HG03139 (cell line): ENCODE measurements around the gene MAEL.
"Not testable (repeated sequence)": the region's sequence is repeated elsewhere in the genome, so short reads cannot be mapped to it uniquely, and the experiment has no call there.

ENCODE experiments used
- ATAC-seq: cut with Tn5 transposase; IDR thresholded peaks from one replicate; pipeline ENCODE4 v1.9.1; 2021; ENCODE audit not compliant: unreplicated experiment

Gene MAEL

DNA sequence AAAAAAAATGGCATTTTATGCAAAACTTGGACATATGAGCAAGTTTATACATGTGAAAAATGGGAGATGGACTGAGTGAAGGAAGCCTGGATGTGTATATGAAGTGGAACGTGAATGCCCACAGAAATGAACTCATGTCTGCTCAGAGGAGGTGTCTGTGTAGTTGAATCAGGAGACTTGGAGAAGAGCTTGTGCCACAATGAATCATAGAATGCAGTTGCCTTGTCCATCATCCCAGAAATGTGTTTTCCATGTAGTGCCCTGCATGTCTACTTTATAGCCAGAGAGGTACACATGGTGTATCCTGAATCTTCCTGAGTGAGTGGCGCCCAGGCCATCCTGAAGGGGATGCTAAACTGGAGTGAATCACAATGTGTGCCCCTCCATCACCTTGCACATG, 11.1 kb upstream of the MAEL start:
- no peak for ATAC-seq

GRCh38 chr1:166978821-166979220, 10.3 kb upstream of the MAEL start:
- peak; percentile 36 for ATAC-seq

DNA sequence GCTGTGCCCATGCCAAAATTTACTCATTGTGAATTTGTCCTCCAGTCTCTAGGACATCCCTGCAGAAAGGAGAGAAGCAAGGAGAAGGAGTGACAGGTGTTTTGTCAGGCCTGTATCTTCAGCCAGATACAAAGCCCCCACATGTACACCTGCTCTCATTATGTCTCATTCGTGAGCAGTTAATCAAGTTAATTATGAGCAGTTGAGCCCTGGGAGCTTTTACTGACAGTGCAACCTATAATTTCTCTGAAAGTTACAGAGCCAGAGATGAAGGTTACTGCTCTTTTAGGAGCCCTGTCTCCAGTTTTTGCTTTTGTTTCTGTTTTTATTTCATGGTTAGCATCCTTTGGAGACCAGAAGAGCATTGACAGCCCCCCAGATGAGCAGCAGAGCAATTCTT, 8.7 kb upstream of the MAEL start:
- ATAC-seq, result no peak

GRCh38 chr1:166980818-166981217, 8.3 kb upstream of the MAEL start:
- no peak for ATAC-seq

- ATAC-seq, result no peak
Measured at GRCh38 chr1:166981589-166981988, 7.5 kb upstream of the MAEL start.

DNA sequence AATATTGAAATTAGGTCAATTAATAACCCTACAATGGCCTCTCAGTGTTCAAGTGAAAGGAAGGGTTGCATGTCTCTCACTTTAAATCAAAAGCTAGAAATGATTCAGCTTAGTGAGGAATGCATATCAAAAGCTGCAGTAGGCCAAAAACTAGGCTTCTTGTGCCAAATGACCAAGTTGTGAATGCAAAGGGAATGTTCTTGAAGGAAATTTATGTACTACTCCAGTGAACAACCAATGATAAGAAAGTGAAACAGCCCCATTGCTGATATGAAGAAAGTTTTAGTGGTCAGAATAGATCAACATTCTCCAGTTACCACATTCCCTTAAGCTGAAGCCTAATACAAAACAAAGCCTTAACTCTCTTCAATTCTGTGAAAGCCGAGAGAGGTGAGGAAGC, 10.0 kb downstream of the MAEL start:
- ATAC-seq, result no peak

DNA sequence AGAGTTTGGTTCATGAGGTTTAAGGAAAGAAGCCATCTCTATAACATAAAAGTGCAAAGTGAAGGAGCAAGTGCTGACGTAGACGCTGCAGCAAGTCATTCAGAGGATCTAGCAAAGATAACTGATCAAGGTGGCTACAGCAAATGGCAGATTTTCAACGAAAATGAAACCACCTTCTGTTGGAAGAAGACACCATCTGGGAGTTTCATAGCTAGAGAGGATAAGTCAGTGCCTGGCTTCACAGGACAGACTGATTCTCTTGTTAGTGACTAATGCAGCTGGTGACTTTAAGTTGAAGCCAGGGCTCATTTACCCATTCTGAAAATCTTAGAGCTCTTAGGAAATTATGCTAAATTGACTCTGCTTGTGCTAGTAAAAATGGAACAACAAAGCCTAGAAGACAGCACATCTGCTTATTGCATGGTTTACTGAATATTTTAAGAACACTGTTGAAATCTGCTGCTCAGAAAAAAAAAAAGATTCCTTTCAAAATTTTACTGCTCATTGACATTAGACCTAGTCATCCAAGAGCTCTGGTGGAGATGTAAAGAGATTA, 10.5 kb downstream of the MAEL start:
- peak; percentile 70 for ATAC-seq

- ATAC-seq, result no peak
Measured at GRCh38 chr1:167000546-167000945, 11.5 kb downstream of the MAEL start.

DNA sequence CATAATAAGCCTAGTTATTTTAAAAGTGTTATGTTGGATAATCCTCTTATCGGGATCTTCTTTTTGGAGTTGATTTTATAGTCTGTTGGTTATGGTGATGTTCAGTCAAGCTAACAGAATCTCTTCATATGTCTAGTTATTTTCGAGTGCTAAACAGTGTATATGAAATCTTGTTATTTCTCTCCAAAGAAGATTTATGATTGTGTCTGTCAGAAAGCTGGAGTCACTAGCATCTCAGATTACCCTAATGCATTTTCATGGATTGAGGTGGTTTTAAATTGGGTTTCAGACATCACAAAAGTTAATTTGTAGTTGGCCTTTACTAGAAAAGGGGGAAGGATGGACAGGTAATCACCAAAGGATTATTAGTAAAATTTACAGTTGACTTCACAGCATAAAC, 13.3 kb downstream of the MAEL start:
- ATAC-seq, result no peak

DNA sequence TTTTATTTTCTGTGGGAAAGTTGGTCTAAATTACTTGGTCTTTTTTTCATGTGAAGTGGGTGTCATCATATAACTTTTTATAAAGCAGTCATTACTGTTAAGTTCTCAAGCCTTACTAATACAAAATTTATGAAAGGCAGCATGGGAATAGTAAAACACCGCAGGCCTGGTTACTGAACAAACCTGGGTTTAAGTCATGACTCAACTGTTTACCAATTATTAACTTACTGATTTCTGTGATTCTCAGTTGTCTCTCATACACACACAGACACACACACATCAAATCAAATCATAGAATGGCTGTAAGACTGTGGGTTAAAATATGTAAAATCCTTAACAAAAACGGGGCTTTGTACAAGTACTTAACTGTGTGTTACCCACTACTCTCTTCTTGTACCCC, 14.6 kb downstream of the MAEL start:
- no peak for ATAC-seq

DNA sequence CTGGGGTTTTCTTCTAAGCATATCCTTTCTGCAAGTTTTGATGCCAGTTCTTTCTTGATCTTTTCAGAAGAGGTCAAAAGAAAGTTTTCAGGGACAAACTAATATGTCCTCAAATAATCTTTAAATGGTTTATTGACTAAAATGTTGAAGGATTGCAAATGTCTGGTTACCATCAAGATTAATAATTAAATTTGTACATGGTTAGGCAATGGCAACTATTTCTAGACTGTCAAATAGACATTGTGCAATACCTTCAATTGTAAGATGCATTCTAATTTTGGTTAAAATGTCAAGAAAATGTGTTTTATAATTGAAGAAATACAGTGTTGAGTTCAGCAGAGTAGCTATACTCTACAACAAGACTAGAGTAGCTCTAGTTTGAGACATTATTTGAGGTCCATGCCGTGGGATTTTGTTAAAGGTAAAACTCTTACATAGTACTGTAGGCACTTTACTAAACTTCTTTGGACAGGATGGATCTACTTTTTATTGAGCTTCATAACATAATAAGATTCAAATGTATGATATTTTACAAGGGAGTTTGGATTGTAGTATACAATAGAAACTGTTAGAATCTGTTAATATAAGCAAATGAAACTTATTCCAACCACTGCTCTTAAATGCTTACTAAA, 22.6 kb downstream of the MAEL start:
- no peak for ATAC-seq

GRCh38 chr1:167012570-167012969, 23.5 kb downstream of the MAEL start:
- no peak for ATAC-seq

DNA sequence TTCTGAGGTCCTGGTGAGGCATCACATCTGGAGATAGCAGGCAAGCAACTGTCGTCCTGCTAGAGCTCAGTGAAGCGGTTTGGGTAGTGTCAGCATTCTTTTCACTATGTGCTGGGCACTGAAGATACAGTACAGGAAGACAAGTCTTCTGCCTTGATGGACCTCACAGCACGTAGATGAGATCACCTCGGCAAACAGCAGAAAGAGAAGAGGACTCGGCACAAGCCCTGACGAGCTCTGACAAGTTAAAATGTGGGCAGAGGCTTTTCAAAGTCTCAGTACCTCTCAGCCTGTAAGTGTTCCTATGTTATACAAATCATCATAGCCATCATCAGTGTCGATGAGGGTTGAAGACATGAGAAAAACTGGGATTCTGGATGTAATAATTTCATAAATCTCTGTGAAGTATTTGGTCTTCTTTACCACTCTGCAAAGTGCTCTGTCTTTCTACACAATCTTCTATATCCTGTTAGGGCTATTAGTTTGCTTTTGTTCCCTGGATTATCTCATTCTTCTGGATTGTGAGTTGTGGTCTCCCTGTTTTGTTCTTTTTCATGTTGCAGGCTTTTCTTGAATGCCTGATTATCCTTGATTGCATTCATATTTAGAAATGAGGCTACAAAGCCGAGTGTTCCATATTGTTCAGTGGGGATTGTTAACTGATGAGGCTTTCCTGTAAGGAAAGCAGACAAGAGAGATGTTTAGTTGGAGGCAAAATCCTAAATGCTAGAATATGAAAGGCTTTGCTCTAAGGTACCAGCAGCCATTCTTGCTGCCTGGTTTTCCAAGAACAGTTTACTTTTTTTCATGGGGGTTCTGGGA, 24.2 kb downstream of the MAEL start:
- no peak for ATAC-seq

- no peak for ATAC-seq
Measured at GRCh38 chr1:167016100-167016750, 27.1 kb downstream of the MAEL start.

DNA sequence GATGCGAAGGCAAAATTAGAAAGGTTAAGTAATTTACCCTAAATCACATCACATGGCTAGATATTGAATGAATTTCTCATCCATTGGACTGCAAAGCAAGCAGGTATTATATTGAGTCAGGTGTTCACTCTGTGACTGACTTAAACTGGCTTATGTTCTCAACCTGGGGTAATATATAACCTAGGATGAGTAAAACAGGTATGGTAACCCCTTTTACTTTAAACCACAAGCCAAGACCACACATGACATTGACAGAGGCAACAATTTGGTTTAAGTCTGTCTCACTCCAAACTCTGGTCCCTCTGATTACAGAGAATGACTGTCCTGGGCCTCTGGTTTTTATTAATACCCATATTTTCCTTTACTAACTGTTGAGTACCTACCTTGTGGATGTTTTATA, 33.3 kb downstream of the MAEL start:
- peak; percentile 89 for ATAC-seq

DNA sequence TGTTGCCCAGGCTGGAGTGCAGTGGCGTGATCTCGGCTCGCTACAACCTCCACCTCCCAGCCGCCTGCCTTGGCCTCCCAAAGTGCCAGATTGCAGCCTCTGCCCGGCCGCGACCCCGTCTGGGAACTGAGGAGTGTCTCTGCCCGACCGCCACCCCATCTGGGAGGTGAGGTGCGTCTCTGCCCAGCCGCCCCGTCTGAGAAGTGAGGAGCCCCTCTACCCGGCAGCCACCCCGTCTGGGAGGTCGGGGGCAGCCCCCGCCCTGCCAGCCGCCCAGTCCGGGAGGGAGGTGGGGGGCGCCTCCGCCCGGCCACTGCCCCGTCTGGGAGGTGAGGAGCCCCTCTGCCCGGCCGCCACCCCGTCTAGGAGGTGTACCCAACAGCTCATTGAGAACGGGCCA, 40.5 kb downstream of the MAEL start:
- ATAC-seq, result not testable (repeated sequence)

- ATAC-seq, result no peak
Measured at GRCh38 chr1:167033646-167034045, 44.6 kb downstream of the MAEL start.

DNA sequence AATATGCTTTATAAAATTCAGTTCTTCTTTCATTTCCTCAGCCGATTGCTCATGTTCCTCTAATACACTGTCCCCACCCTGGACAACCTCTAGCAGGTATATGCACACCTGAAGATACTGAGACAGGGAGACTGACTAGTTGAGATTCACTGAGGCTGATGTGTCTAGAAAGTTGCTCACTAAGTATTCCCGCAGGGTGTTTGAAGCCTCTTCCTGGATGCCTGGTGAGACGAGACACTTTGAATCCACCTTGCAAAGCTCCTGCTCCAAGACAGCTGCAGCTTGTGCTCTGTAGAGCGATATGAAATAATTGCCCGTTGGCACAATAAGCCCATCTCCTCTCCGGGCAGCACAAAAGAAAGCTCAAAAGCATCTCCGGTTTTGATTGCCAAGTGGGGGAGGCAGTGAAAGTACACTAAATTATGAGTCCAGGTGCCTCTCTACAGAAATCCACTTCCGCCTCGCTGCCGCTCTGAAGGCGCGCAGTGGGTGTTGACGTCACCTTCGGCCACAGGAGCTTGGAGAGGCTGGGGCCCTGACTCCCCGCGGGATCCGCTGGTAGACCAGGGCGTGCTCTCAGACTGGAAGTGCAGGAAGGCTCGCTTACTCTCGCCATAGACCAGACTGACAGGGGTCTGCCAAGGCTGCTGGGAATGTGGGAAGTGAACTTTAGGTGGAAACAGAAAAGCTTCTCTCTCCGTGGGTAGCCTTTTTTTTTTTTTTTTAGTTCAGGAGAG, 54.8 kb downstream of the MAEL start:
- peak; percentile 98 for ATAC-seq

- ATAC-seq, result no peak
Measured at GRCh38 chr1:167051907-167052306, 62.8 kb downstream of the MAEL start.

GRCh38 chr1:167052389-167052788, 63.3 kb downstream of the MAEL start:
- no peak for ATAC-seq

GRCh38 chr1:167054531-167054930, 65.5 kb downstream of the MAEL start:
- no peak for ATAC-seq
